GM18505 (cell line): ENCODE measurements around the gene POMGNT1.
"Not testable (repeated sequence)": the region's sequence is repeated elsewhere in the genome, so short reads cannot be mapped to it uniquely, and the experiment has no call there.

Source experiments
- ATAC-seq: cut with Tn5 transposase; IDR thresholded peaks from one replicate; pipeline ENCODE4 v1.9.1; 2021; ENCODE audit not compliant: unreplicated experiment
- POLR2A ChIP-seq: IDR thresholded peaks from 4 replicates; pipeline ENCODE4 v1.6.1; 2011; ENCODE audit warnings: borderline replicate concordance; ENCODE audit not compliant: insufficient read depth, insufficient read length; ENCODE audit errors: extremely low read depth

POMGNT1 gene

GRCh38 chr1:46197964-46198811 lies at the start of gene POMGNT1:
Gene POMGNT1 (minus strand): TSS chr1:46198434. CDS start chr1:46197821, 613 bp downstream.
- ATAC-seq = peak; percentile 89
- peak; percentile 78 for TF ChIP-seq POLR2A

DNA sequence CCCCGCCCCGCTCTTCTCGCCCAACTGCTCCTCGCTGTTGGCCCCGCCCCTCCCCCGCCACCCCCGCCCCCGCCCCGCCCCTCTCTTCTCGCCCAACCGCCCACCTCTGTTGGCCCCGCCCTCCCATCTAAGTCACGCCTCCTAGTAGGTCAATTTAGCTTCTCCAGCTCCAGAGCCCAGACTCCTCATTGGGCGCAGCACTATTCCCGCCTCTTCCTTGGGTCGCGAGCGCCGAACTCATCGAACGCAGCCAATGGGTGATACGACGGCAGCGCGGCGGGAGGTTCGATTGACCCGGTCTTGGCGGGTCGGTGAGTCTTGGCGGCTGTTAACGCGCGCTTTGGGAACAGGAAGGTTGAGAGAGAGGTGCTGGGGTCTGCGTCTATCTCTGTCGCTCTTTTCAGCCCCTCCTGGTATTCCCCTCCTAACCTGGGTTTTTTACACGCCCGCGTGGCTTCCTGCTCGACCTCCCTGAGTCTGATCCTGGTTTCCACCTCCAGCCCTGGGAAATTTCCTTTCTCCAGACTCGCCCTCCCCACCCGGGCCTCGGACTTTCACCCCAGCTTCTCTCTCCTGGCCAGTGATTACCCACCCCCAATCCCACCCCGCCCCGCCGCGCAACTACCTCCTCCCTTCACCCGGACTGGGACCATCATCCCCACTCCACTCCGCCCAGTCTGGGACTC lies 49.3 kb upstream of the POMGNT1 start, which contains the start of gene RAD54L:
TSS of gene RAD54L (plus strand) at position 328 of the 686 bp plus-strand sequence. CDS start 643 bp downstream, outside the sequence.
- peak; percentile 71 for TF ChIP-seq POLR2A
- peak; percentile 90 for ATAC-seq

DNA sequence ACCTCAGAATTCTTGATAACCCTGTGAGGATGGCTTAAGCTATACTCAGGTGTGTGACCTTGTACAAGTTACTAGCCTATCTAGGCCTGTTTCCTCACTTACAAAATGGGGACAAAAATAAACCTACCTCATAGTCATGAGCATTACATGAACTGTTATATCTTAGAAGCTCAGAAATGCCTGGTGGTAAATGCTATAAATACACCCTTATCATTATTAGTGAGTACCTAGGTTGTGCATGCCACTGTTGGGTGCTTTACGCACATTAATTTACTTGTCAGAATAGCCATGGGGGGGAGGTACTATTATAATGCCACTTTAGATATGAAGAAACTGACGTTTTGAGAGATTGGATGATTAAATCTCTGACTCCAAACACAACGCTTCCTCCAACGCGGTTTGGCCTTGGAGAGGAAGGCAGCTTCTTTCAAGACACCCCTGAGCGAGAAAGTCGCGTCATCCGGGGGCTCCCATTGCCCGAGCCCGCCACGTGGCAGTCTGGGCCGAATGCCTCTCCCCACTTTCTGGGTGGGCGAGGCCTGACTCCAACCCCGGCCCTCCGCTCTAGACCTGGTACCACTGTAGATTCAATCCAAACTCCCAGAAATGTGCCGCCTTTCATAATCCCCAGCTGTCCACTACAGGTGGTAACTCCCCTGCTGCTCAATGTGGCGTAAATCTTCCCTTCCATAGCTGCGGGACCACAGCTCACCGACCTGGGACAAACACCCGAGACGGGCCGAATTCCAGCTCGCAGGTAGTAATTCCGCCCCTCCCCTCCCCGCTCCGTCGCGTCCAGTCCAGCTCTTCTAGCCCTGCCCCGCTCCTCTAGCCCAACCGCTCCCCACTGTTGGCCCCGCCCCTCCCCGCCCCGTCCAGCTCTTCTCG lies 48.6 kb upstream of the POMGNT1 start:
- ATAC-seq = peak; percentile 52
- no peak for TF ChIP-seq POLR2A

DNA sequence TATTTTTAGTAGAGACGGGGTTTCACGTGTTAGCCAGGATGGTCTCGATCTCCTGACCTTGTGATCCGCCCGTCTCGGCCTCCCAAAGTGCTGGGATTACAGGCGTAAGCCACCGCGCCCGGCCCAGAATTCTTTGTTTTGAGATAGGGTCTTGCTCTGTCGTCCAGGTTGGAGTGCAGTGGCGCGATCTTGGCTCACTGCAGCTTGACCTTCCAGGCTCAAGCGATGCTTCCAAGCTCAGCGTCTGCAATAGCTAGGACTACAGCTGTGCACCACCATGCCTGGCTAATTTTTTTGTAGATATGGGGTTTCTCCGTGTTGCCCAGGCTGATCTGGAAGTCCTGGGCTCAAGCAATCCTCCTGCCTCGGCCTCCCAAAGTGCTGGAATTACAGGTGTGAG lies 47.9 kb upstream of the POMGNT1 start:
- ATAC-seq = not testable (repeated sequence)

GRCh38 chr1:46244656-46245371 lies 46.6 kb upstream of the POMGNT1 start:
- no peak for TF ChIP-seq POLR2A
- ATAC-seq = no peak

DNA sequence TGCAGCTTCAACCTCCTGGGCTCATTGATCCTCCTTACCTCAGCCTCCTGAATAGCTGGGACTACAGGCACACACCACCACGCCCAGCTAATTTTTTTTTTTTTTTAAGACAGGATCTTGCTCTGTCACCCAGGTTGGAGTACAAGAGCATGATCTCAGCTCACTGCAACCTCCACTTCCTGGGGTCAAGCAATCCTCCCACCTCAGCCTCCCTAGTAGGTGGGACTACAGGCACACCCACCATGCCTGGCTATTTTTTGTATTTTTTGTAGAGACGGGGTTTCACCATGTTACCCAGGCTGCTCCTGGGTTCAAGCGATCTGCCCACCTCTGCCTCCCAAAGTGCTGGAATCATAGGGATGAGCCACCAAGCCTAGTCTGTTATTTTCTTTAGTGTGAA lies 45.6 kb upstream of the POMGNT1 start:
- ATAC-seq = not testable (repeated sequence)

DNA sequence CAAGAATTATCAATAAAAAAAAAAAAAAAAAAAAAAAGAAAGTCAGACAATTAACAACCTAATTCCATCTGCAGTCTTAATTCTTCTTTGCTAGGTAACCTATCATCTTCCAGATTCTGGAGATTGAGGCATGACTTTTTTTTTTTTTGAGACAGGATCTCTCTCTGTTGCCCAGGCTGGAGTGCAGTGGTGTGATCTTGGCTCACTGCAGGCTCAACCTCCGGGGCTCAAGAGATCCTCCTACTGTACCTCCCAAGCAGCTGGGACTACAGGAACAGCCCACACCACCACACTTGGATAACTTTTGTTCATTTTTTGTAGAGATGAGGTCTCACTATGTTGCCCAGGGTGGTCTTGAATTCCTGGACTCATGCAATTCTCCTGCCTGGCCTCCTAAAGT lies 44.7 kb upstream of the POMGNT1 start:
- no peak for ATAC-seq
- no peak for TF ChIP-seq POLR2A

- not testable (repeated sequence) for ATAC-seq
Measured at GRCh38 chr1:46241733-46242132, 43.5 kb upstream of the POMGNT1 start.

DNA sequence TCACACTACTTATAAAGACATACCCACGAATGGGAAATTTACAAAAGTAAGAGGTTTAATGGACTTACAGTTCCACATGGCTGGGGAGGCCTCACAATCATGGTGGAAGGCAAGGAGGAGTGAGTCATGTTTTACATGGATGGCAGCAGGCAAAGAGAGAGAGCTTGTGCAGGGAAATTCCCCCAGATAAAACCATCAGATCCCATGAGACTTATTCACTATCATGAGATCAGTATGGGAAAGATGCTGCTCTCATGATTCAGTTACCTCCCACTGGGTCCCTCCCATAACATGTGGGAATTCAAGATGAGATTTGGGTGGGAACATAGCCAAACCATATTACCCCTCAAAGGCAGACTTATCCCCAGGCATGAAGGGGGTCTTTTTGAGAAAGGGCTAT lies 40.6 kb upstream of the POMGNT1 start:
- not testable (repeated sequence) for ATAC-seq

DNA sequence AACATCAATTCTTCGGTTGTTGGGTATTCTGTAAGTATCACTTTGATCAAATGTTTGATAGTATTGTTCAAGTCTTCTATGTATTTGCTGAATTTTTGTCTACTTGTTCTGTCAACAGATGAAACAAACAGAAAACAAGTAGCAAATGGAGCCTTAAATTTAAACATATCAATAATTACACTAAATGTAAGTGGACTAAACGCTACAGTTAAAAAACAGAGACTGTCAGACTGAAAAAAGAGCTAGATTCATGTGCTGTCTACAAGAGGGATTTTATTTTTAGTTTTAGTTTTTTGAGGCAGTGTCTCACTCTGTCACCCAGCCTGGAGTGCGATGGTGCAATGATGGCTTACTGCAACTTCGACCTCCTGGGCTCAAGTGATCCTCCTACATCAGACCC lies 38.6 kb upstream of the POMGNT1 start:
- no peak for ATAC-seq

DNA sequence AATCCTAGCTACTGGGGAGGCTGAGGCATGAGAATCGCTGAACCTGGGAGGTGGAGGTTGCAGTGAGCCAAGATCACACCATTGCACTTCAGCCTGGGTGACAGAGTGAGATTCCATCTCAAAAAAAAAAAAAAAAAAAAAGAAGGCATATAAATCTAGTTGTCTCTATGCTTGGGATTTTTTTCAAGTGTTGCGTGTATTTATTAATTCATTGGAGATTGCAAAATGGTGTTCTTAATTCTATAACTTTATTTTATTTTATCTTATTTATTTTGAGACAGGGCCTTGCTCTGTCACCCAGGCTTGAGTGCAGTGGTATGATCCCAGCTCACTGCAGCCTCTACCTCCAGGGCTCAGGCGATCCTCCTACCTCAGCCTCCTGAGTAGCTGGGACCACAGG lies 33.0 kb upstream of the POMGNT1 start:
- ATAC-seq = not testable (repeated sequence)

More for the DNA sequence above, 38.6 kb upstream of the POMGNT1 start:
- TF ChIP-seq POLR2A = no peak

- no peak for ATAC-seq
- no peak for TF ChIP-seq POLR2A
Measured at GRCh38 chr1:46224966-46225365, 26.7 kb upstream of the POMGNT1 start.

DNA sequence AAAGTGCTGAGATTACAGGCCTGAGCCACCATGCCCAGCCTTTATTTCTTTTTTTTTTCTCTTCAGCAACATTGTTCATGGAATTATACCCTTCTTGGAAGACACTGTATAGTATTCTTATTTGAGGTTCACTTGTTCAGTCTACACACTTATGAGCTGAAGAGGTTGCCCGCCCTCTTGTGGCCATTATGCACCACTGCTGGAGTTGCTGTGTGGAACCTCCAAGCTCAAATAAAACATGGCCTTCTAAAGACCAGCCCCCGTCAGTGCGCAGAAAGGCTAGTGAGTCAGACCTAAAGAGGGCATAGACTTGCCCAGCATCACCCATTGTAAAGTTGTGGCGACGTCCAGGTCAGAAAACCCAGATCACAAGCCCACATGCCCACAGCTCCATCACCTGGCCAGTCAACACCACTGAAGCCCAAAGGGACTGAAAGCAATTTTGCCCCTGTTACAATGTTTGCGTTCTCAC lies 25.3 kb upstream of the POMGNT1 start:
- ATAC-seq = no peak
- no peak for TF ChIP-seq POLR2A

DNA sequence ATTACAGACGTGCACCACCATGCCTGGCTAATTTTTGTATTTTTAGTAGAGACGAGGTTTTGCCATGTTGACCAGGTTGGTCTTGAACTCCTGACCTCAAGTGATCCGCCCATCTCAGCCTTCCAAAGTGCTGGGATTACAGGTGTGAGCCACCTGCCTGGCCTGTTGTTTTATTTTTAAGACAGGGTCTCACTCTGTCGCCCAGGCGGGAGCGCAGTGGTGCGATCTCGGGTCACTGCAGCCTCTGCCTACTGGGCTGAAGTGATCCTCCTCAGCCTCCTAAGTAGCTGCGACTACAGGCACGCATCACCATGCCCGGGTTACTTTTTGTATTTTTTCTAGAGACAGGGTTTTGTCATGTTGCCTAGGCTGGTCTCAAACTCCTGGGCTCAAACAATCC lies 24.8 kb upstream of the POMGNT1 start:
- ATAC-seq = not testable (repeated sequence)
